Smooth muscle cell (in vitro differentiated cells): Measurements from ENCODE around the gene CAVIN4. TPM values are rescaled to one million over a fixed set of nuclear protein-coding genes. Genes with fewer than 3 reads are reported as not detected.

Experiments used
- DNase-seq: peaks from one replicate; lab custom pipeline; 2025; ENCODE audit not compliant: unreplicated experiment; lab: John Stamatoyannopoulos, UW
- H2AFZ ChIP-seq: fragments of 200-600 bp; sonication (generic); 2 replicates; pipeline ENCODE4 v1.6.0; 2016; ENCODE audit warnings: antibody characterized with exemption, low read depth, mild to moderate bottlenecking
- H3F3A ChIP-seq: fragments of 200-600 bp; sonication (generic); 2 replicates; pipeline ENCODE4 v1.6.0; 2017; ENCODE audit warnings: antibody characterized with exemption, low read depth
- H3K27ac ChIP-seq: fragments of 200-600 bp; sonication (generic); 2 replicates; pipeline ENCODE4 v1.5.1; 2016; ENCODE audit warnings: low read depth, mild to moderate bottlenecking
- H3K27me3 ChIP-seq: fragments of 200-600 bp; sonication (generic); 2 replicates; pipeline ENCODE4 v1.6.1; 2016; ENCODE audit warnings: low read depth, mild to moderate bottlenecking
- H3K36me3 ChIP-seq: fragments of 200-600 bp; sonication (generic); 2 replicates; pipeline ENCODE4 v1.5.1; 2016; ENCODE audit warnings: low read depth
- H3K4me1 ChIP-seq: fragments of 200-600 bp; sonication (generic); 2 replicates; pipeline ENCODE4 v1.5.1; 2016; ENCODE audit warnings: low read depth
- H3K4me2 ChIP-seq: fragments of 200-600 bp; sonication (generic); 2 replicates; pipeline ENCODE4 v1.6.0; 2016; ENCODE audit warnings: mild to moderate bottlenecking
- H3K4me3 ChIP-seq: fragments of 200-600 bp; sonication (generic); 2 replicates; pipeline ENCODE4 v1.5.1; 2016; ENCODE audit warnings: mild to moderate bottlenecking
- H3K79me2 ChIP-seq: fragments of 200-600 bp; sonication (generic); 2 replicates; pipeline ENCODE4 v1.6.0; 2016; ENCODE audit warnings: low read depth, mild to moderate bottlenecking
- H3K9ac ChIP-seq: fragments of 200-600 bp; sonication (generic); 2 replicates; pipeline ENCODE4 v1.6.0; 2016; ENCODE audit warnings: low read depth
- H3K9me3 ChIP-seq: fragments of 200-600 bp; sonication (generic); replicated peaks from 2 replicates; pipeline ENCODE4 v1.5.1; 2016; ENCODE audit warnings: low read depth
- H4K20me1 ChIP-seq: fragments of 200-600 bp; sonication (generic); 2 replicates; pipeline ENCODE4 v1.6.0; 2016; ENCODE audit warnings: low read depth
- WGBS: methylation state at CpG from one replicate; pipeline ENCODE4 v1.1.7; 2016; ENCODE audit warnings: low lambda C conversion rate; 5-methylcytosine and 5-hydroxymethylcytosine counted together
- polyA plus RNA-seq: library from polyadenylated mRNA; unstranded; fragments of >200 nt; fragmentation: Nextera tagmentation; extraction: Ambion mirVana; gene quantifications from 2 replicates; pipeline ENCODE4 v1.2.1, GENCODE V29; 2016
- total RNA-seq: library from RNA; depleted of rRNA; stranded (reverse); fragments of >200 nt; gene quantifications from 2 replicates; pipeline ENCODE4 v1.2.3, GENCODE V29; 2014
- TF ChIP-seq, protein P1 (sequence below): fragments of 200-600 bp; sonication (generic); IDR thresholded peaks from 2 replicates; pipeline ENCODE4 v1.5.1; 2017; ENCODE audit warnings: borderline replicate concordance, mild to moderate bottlenecking, antibody characterized with exemption; ENCODE audit not compliant: insufficient read depth, poor library complexity, severe bottlenecking

The CAVIN4 gene
- total and polyA plus RNA-seq, 2 experiments from 2014 or later = 1.6 to 4.2 TPM

DNA sequence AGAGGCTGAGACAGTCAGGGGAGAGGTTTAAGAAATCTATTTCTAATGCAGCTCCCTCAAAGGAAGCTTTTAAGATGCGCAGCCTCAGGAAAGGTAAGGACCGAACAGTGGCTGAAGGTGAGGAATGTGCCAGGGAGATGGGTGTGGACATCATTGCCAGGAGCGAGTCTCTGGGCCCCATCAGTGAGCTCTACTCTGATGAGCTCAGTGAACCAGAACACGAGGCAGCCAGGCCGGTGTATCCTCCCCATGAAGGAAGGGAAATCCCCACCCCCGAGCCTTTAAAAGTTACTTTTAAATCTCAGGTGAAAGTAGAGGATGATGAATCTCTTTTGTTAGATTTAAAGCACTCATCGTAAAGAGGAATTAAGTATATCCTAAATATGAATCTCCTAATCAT, 8.2 kb downstream of the CAVIN4 start:
- no peaks in the 10 kb centered on the region for H3K27me3 ChIP-seq
- no peaks in the 10 kb centered on the region for H4K20me1 ChIP-seq
- no peak overlapping the region for H3K4me2 ChIP-seq
- no peaks in the 10 kb centered on the region for H3F3A ChIP-seq
- 87% methylated on average over 7 of the region's 7 CpGs for WGBS
- TF ChIP-seq, protein P1, sequence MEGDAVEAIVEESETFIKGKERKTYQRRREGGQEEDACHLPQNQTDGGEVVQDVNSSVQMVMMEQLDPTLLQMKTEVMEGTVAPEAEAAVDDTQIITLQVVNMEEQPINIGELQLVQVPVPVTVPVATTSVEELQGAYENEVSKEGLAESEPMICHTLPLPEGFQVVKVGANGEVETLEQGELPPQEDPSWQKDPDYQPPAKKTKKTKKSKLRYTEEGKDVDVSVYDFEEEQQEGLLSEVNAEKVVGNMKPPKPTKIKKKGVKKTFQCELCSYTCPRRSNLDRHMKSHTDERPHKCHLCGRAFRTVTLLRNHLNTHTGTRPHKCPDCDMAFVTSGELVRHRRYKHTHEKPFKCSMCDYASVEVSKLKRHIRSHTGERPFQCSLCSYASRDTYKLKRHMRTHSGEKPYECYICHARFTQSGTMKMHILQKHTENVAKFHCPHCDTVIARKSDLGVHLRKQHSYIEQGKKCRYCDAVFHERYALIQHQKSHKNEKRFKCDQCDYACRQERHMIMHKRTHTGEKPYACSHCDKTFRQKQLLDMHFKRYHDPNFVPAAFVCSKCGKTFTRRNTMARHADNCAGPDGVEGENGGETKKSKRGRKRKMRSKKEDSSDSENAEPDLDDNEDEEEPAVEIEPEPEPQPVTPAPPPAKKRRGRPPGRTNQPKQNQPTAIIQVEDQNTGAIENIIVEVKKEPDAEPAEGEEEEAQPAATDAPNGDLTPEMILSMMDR = no peak
- no peak overlapping the region for H3K4me3 ChIP-seq
- H3K9me3 ChIP-seq = no peaks in the 10 kb centered on the region
- no peaks in the 10 kb centered on the region for H3K36me3 ChIP-seq
- H2AFZ ChIP-seq = no peak overlapping the region
- DNase-seq = no peak
- H3K79me2 ChIP-seq = no peaks in the 10 kb centered on the region
- H3K4me1 ChIP-seq = no peaks in the 10 kb centered on the region
- no peak overlapping the region for H3K27ac ChIP-seq
- no peak overlapping the region for H3K9ac ChIP-seq

DNA sequence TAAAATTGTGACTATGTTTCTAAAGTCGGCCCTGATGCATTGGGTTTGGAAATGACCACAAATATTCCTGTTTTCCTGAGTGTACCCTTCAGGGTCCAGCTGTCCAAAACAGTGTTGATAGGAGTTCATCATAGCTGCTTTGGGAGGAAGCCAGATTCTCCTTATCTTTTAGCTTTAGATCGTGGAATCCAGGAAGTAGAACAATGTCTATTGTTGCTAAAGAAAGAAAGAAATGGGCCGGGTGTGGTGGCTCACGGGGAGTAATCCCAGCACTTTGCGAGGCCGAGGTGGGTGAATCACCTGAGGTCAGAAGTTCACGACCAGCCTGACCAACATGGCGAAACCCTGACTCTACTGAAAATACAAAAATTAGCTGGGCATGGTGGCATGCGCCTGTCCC, 9.5 kb downstream of the CAVIN4 start:
- Histone ChIP-seq H4K20me1 (no peaks in the 10 kb centered on the region), H3K4me2 (no peak overlapping the region), H3K4me1 (no peaks in the 10 kb centered on the region), H3K9me3 (no peaks in the 10 kb centered on the region), H2AFZ (no peak overlapping the region), H3K4me3 (no peak overlapping the region), H3K79me2 (no peaks in the 10 kb centered on the region), H3K9ac (no peak overlapping the region), H3K36me3 (no peaks in the 10 kb centered on the region), H3F3A (no peaks in the 10 kb centered on the region), H3K27ac (no peak overlapping the region), H3K27me3 (no peaks in the 10 kb centered on the region)
- no peak for DNase-seq
- WGBS = 84% methylated on average over 9 of the region's 9 CpGs
- TF ChIP-seq, protein P1 = no peak

DNA sequence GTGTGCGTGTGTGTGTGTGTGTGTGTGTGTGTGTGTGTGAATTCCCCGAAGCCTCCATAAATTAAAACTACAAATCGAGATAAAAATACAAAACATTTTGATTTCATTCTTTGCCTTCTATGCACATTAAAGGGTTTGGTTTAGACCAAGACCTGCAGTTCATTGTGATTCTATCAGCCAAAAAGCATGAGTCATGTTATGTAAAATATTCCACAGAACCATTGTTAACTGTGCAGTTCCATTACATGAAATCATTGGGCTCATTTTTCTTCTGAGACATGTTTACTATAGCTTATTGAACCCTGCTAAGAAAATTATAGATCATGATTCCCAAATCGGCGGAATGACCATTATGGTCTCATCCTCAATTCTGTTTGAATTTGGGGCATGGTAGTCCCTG, 11.7 kb downstream of the CAVIN4 start:
- no peak overlapping the region for H3K9ac ChIP-seq
- no peaks in the 10 kb centered on the region for H3K9me3 ChIP-seq
- H3K27me3 ChIP-seq = no peaks in the 10 kb centered on the region
- no peaks in the 10 kb centered on the region for H3K4me1 ChIP-seq
- no peak overlapping the region for H3K4me2 ChIP-seq
- no peaks in the 10 kb centered on the region for H4K20me1 ChIP-seq
- no peak overlapping the region for H2AFZ ChIP-seq
- WGBS = 96% methylated on average over 5 of the region's 5 CpGs
- TF ChIP-seq, protein P1 = no peak
- H3K36me3 ChIP-seq = no peaks in the 10 kb centered on the region
- H3K27ac ChIP-seq = no peak overlapping the region
- DNase-seq = no peak
- no peaks in the 10 kb centered on the region for H3F3A ChIP-seq
- H3K79me2 ChIP-seq = no peaks in the 10 kb centered on the region
- H3K4me3 ChIP-seq = no peak overlapping the region

DNA sequence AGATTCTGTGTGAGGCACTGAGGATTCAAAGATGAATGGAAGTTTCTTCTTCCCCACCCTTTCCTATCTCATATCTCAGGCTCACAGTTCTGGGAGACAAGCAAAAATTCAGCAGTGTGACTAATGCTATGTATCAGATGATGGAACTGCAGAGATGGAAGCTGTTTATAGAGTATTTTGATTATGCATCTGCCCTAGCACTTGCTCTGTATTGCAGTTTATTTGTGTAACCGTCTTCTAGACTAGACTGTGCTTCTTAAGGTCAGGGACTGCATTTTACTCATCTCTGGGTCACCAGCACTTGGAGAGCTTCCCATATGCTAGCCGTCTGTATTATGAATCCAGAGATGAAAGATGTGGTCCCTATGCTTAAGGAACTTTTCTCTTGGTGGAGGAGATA, 12.6 kb downstream of the CAVIN4 start:
- Histone ChIP-seq H3K4me1 (no peaks in the 10 kb centered on the region), H3K4me2 (no peak overlapping the region), H3K79me2 (no peaks in the 10 kb centered on the region), H3K4me3 (no peak overlapping the region), H3K9me3 (no peaks in the 10 kb centered on the region), H3K27me3 (no peaks in the 10 kb centered on the region), H3K9ac (no peak overlapping the region), H3K27ac (no peak overlapping the region), H3K36me3 (no peaks in the 10 kb centered on the region), H3F3A (no peaks in the 10 kb centered on the region), H4K20me1 (no peaks in the 10 kb centered on the region), H2AFZ (no peak overlapping the region)
- TF ChIP-seq, protein P1 = no peak
- no peak for DNase-seq
- WGBS = 57% methylated on average over 2 of the region's 2 CpGs
